DMS 273 treated with DMSO at 0.1 percent for 48 hours (cell line): ENCODE measurements around the gene FAM107B.
"Not testable (repeated sequence)": the region's sequence is repeated elsewhere in the genome, so short reads cannot be mapped to it uniquely, and the experiment has no call there.

Experiments
- DNase-seq: peaks from one replicate; lab custom pipeline; 2025; lab: John Stamatoyannopoulos, UW

Gene FAM107B

DNA sequence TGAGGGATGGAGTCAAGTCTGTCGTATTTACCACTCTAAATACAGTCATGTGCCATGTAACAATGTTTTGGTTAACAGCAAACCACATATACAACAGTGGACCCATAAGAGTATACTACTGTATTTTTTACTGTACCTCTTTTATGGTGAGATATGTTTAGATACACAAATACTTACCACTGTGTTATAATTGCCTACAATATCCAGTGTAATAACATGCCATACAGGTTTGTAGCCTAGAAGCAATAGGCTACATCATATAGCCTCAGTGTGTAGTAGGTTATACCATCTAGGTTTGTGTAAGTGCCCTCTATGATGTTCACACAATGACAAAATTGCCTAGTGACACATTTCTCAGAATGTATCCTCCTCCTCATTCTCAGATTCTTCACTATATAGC lies 110.4 kb downstream of the FAM107B start:
- no peak for DNase-seq

DNA sequence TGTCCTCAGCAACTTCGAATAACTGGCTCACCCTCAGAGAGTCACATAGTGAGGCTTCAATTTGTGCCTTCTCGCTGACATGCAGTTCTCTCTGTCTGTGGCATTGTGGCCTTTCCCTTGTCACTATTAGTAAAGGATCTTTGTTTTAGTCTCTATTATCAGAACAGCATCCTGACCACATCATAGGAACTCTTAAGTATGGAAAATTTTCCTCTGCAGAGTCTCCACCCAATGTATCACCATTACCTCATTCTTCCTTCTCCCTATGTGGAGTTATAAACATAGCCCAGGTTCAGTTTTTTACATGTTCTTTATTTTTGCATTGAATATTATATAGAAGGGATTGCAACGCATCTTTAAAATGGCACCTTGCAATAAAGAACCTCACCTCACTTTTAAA lies 112.9 kb downstream of the FAM107B start:
- no peak for DNase-seq

DNA sequence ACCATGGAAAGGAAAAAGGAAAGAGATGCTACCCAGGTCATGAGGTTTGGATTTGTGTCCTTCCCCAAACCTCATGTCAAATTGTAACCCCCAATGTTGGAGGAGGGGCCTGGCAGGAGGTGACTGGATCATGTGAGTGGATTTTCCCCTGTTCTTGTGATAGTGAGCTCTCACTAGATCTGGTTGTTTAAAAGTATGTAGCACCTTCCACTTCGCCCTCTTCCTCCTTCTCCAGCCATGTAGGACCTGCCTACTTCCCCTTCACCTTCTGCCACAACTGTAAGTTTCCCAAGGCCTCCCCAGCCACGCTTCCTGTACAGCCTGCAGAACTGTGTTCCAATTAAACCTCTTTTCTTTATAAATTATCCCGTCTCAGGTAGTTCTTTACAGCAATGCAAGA lies 113.9 kb downstream of the FAM107B start:
- no peak for DNase-seq

DNA sequence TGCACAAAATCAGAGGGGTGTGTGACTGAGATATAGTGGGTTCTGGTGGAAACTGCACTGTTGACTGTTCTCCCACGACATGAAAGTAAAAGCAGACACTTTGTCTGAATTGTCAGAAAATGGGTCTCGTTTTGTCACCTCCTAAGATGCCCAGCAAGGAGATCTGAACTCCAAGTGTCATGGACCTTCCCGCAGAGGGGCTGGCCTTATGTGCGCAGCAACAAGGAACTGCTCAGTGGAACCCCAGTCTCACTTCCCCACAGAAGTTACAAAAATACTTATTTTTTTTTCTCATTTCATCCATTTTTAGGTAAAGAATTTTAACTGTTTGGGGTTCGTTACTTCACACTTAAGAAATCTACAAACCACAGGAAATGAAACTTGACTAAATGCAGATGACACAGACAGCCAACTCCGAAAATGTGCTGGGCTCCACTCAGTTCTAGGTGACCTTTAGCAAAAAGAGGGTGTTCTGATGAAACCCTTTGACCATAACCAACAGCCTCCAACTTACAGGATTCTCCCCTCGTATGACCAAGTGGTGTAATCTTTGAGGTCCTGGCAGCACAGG lies 115.0 kb downstream of the FAM107B start:
- DNase-seq: no peak

DNA sequence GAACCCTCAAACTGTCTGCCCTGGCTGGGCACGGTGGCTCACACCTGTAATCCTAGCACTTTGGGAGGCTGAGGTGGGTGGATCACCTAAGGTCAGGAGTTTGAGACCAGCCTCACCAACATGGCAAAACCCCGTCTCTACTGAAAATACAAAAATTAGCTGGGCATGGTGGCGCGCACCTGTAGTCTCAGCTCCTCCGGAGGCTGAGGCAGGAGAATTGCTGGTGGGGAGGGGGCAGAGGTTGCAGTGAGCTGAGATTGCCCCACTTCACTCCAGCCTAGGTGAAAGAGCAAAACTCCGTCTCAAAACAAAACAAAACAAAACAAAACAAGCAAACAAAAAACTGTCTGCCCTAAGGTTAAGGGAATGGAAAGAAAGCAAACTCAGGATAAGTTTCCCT lies 115.6 kb downstream of the FAM107B start:
- not testable (repeated sequence) for DNase-seq

DNA sequence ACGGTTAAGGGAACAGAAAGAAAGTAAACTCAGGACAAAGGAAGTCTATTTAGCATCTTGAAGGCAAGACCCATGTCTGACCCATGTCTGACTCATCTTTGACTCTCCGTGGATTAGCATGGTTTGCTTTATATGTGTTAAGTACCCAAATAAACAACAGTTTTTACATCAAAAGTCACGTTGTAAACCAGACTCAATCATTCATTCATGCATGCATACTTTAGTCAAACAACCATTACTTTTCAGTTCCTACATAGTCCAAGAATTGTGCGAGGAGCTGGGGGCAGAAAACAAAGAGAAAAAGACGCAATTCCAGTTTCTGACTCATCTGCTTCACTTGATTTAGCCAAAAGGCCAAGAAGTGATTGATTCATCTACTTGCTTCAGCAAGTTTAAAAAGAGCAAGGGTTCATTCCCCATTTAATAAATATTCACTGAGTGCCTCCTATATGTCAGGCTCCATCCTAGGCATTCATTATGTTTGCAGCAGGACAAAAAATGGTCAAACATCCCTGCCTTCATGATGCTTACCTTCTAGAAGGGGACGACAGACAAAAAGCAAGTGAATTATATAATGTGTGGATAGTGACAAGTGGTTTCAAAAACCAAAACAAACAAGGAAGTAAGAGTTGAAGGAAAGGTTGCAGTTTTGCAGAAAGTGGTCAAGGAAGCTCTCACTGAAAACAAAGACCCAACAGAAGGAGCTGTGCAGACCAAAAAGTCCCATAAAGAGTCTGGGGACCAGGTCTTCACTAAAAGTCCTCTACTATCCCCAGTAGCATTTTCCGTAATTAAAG lies 116.2 kb downstream of the FAM107B start:
- DNase-seq: no peak

DNA sequence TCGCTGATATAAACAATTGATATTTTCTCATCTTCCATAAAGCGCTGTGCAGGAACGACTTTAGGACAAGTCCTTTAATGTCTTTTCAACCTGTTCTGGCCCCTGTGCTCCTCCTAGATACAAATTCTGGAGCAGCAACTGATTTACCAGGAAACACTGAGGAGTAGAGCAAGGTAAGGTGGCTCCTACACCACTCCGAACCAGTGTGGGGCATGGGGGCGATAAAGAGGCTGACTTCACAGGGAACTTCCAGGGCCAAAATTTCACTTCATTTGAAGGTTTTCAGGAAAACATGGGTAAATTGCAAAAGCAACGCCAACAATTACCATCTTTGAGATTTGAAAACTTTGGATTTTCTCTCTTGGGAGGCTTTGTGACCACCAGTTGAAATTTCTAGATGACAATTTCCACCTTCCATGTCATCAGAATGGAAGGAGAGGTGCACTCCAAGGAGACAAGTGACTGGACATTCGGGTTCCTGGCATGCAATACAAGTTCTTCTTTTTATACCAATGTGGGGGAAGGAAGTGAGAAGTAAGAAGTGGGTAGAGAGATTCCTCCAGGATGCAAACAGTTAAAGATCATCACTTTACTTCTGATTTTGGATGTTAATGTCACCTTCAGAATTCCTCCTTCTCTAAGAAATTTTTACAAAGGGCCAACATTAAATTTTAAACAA lies 118.5 kb downstream of the FAM107B start:
- no peak for DNase-seq

DNA sequence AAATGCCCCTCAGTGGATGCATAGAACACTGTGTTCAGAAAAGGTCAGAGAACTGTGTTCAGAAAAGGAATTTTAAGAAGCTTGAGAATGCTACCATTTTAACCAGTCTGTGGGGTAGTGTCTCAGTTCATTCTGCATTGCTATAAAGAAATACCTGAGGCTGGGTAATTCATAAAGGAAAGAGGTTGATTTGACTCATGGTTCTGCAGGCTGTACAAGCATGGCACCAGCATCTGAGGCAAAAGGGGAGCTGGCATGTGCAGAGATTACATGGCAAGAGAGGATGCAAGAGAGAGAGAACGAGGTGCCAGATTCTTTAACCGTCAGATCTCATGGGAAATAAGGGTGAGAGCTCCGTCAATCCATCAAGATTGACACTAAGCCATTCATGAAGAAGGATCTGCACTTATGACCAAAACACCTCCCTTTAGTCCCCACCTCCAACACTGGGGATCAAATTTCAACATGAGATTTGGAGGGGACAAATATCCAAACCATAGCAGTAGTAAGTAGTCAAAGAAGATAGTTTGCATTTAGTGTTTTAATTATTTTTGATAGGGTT lies 119.8 kb downstream of the FAM107B start:
- no peak for DNase-seq

DNA sequence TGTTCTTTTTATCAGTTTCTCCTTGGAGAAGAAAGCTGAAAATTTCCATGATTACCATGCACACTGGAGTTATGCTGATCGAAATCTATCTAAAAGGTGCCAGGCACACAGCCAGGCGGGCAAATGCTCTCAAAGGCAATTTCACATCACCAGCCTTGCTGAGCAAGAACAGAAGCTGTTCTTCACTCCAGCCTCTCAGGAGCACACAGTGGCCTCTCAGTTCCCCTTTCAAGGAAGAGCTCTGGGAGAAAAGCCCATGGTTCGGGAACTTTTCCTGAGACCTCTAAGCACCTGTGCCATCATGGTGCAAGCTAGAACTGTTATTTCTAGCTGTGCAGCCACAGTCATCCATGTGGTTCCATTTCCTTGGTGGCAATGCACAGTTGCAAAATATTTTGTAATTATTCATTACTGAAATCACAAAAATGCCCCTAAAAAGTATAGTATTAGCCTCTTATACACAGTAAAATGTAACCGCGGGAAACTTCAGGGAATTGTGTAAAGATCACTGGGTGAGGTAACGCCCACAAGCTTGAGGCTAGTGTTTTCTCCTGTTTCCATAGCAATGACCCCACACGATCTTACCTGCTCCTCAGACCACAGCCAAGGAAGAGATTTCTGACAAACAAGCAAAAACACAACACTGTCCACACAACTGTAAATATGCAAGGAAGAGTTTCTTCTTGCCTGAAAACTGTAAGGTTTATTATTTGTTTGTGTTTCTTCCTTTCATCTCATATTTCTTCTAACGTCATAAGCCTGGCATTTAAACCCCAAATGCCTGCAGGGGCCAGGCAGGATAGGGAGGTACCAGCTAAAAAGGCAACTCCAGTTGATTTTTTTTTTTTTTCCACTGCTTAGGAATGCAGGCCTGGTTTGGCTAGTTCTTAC lies 121.2 kb downstream of the FAM107B start:
- no peak for DNase-seq

DNA sequence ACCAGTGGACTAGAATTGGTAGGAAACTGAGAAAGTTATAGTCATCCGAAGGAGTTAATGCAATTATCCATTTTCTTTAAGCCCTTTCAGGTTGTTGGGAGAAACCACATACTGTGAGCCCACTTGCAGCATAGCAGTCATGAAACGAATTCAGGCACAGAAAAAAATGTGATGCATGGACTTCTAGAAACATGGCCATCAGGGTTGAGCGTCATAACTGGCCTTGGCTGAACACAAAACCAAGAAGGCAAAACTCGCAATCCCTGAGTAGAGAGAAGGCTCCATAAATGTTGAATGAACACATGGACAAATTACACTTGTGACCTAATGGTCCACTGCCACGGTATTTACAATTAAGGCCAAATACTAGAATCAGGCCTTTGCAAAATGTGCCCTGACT lies 121.9 kb downstream of the FAM107B start:
- DNase-seq: no peak

DNA sequence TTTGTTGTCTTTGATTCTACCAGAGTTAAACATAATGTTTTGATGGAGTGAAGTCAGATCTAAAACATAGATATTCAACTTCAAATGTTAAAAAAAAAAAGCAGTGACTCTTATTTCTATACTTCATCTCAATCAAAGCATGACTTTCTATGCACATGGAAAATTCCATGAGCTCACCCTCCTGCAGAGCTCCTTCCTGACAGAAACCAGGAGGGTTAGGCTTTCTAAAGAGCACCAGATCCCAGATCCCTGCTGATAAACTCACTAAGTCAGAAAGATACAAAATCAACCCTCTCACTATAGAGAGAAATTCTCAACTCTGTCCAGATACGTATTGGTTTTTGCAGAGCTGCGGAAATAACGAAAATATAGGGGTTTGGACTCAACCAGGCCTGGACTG lies 122.6 kb downstream of the FAM107B start:
- DNase-seq: no peak

DNA sequence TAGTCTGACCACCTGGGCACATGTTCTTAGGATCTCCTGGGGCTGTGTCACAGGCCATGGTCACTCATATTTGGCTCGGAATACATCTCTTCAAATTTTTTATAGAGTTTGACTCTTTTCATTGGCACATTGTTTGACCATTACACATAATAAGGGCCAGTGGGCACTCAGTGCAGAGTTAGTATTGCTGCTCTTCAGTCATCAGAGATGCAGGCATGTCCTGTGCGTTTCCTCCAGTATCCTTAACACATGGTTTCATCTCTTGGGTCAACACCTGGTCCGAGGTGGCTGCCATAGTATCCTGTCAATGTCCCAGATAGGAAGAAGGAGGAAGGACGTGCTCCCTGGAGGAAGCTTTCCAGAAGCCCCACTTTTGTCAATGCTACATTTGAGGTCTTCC lies 125.0 kb downstream of the FAM107B start:
- no peak for DNase-seq

DNA sequence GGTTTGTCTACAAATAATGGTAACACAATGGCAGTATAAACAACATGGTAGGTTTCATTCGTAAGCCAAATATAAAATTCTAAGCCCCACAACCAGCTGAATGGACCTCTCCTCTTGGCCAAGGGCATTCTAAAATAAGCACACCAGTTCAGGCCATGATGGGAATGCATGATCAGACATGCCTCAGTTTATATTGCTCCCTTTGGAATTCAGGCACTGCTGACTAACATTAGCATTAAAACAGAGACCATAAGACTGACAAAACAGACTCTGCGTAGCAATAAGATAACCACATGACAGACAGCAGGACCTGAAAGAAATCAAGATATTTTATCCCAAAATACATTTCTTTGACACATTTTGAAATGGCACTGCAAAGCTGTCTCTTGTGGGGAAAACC lies 125.8 kb downstream of the FAM107B start:
- DNase-seq: no peak

DNA sequence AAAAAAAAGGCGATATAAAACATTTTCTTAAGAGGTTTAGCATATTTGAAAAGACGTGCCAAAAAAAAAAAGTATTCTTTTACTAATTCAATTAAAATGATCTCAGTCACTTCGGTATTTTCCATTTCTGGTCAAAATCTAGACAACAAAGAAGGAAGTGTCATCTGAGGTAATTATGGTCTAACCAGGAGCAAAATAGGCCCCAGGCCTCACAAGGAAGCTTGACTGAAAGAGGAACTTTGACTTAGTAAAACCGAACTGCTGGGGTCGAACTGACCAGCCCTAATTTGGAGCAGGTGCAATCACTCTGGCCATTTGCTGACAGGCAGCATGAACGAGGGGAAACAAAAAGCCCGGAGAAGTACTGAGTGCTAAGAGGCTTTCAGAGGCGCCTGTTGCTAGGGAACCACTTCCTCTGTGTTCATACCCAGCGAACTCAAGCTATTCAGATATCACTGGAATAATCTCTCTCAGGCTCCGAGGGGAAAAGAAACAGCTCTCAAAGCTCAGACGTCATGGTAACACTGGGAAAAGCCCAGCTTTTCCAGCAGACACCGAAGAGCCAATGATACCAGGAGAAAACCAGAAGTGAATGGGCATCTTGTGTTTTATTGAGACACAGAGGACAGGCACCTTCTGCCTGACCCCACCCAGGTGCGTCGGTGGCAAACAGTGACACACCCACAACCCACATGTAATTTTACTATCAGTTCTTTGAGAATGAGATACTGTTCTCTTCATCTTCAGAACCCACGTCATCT lies 126.5 kb downstream of the FAM107B start:
- peak; percentile 12 for DNase-seq

DNA sequence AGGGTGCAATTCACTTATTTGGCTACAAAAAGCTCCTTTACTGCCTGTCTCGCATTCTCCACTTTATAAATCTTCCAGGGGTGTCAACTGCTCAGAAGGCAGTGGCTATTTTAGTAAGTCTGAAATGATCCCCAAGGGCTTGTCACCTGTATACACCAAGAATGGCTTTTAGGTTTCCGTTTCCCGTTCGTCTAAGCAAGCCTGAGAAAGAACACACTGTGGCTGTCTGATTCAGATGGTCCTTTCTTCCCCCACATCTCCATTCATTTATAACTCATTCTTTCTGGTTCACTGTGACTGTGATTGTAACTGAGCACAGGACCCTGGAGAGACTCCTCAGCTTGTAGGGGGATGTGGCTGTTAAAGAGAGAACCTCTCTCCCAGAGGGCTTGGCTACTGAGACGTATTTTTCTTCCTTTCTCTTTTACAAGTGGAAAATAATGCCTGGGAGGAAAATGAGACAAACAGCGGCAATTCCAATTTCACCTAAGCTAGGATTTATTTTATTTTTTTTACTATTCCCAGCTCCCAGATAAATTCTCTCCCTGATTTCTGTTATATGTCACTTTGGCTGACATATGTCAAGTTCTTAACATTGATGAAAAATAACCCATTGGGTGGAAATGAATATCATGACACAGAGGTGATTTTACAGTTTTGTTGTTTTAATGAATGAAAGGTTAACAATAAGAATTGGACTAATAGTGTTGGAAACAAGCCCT lies 129.3 kb downstream of the FAM107B start:
- DNase-seq: no peak

DNA sequence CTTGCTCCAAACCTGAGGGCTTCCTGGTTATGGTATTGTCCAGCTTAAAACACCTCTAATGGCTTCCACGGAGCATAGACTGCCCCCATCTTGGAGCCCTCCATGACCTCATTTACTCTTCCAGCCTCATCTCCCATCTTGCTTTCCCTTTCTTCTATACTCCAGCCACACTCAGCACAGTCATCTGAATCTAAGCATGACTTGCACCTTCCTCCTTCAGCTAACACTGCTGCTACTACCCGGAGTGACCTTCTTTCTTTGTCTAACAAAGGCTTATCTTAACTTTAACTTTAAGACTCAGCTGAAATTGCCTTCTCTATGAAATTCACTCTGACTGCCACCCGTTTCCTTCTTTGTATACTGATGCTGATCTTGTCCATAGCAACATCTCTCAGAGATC lies 135.1 kb downstream of the FAM107B start:
- DNase-seq: no peak

DNA sequence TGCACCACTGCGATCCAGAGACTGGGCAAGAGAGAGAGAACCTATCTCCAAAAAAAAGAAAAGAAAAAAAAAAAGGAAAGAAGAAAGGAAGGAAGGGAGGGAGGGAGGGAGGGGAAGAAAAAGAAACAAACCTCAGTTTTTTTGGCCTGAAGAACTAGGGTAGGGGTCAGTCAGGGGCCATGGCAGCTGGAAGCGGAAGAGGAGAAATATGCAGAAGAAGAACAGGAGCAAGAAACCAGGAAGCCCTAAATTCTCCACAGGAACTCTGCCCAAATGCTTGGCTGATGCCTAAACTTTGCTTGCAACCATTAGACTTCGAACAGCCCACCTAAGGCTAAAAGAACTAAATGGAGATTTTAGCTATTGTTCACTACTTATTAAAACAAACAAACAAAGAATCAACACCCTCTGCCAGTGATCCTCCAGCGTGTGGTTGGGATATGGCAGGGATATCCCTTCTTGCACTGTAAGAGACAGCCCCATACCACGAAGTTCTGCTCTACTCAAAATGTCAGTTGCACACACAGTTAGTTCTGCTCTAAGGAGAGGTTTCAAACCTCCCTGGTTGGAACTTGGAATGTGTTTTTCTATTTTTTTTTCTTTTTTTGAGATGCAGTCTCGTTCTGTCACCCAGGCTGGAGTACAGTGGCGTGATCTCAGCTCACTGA lies 139.5 kb downstream of the FAM107B start:
- DNase-seq: no peak

DNA sequence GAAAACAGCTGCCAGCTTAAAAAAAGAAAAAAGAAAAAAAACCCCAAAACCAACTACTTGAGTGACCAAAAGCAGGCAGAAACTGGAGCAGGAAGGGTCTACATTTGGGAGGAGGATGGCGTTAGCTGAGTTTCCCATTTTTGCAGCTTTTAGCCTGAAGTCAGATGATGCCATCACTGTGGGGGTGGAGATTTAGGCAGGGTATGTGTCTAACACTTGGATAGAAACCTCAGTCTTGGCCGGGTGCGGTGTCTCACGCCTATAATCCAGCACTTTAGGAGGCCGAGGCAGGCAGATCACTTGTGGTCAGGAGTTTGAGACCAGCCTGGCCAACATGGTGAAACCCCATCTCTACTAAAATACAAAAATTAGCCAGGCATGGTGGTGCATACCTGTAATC lies 140.1 kb downstream of the FAM107B start:
- DNase-seq: not testable (repeated sequence)

DNA sequence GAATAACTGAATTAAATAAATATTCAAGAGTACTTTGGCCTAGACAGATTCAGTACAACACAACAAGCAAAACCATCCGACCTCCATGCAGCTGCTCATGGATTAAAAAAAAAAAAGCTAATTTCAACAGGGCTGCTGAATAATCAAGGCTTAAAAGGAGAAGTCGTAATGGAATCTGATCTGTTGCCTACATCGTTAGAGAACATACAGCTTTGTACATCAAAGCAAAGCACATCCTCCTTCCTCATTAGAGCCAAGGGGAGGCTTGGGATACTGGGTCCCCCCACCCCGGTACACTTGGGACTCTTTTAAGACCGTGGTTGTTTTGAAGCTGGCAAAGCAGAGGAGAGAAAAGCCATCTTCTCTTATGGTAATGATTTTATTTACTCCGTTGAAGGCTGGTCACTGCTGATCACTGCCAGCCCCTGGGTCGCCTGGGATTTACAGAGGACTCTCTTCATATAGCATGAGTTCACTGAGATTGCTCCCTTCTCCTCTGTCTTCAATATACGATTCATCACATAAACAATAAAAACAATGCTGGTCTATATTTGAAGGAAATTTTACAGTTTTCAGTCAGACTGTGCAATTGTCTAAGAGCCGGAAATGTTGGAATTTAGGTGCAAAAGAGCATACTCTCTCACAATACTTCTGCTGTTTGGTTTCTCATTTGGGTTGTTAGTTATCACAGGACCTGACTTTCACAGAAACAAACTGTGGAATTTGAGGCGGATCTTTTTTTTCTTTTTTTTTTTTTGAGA lies 148.8 kb downstream of the FAM107B start:
- DNase-seq: no peak
